Measurements from ENCODE around the gene MSH5.

MSH5 gene

GRCh38 chr6:31730631-31731086 is 9.1 kb upstream of the MSH5 start:
- no peak for DNase-seq

- DNase-seq: no peak
Observed at GRCh38 chr6:31732029-31732428, 7.8 kb upstream of the MSH5 start.

- DNase-seq: no peak
Observed at GRCh38 chr6:31733734-31734133, 6.1 kb upstream of the MSH5 start.

- no peak for DNase-seq
Observed at GRCh38 chr6:31734247-31734820, 5.5 kb upstream of the MSH5 start.

GRCh38 chr6:31734821-31735406 is 4.9 kb upstream of the MSH5 start:
- DNase-seq: peak; percentile 86

GRCh38 chr6:31736021-31736767 is 3.6 kb upstream of the MSH5 start, which contains the start of gene CLIC1:
Gene CLIC1 (minus strand): TSS chr6:31736530. CDS start chr6:31736300, 230 bp downstream.
- peak; percentile 92 for DNase-seq

GRCh38 chr6:31736768-31737314 is 3.0 kb upstream of the MSH5 start:
- DNase-seq: no peak

GRCh38 chr6:31737315-31737990 is 2.4 kb upstream of the MSH5 start:
- no peak for DNase-seq

- peak; percentile 86 for DNase-seq
Observed at GRCh38 chr6:31737991-31738979, 1.5 kb upstream of the MSH5 start.

GRCh38 chr6:31740397-31741223 is 805 bp downstream of the MSH5 start:
- DNase-seq: no peak

GRCh38 chr6:31741815-31742214 is 2.0 kb downstream of the MSH5 start:
- DNase-seq: no peak

- DNase-seq: no peak
Observed at GRCh38 chr6:31742894-31743293, 3.1 kb downstream of the MSH5 start.

- no peak for DNase-seq
Observed at GRCh38 chr6:31744422-31744821, 4.6 kb downstream of the MSH5 start.

- DNase-seq: no peak
Observed at GRCh38 chr6:31749301-31750036, 9.7 kb downstream of the MSH5 start.

- DNase-seq: no peak
Observed at GRCh38 chr6:31750411-31751022, 10.7 kb downstream of the MSH5 start.

- no peak for DNase-seq
Observed at GRCh38 chr6:31752739-31753319, 13.0 kb downstream of the MSH5 start.

- no peak for DNase-seq
Observed at GRCh38 chr6:31758281-31758680, 18.5 kb downstream of the MSH5 start.

GRCh38 chr6:31760790-31761189 is 21.0 kb downstream of the MSH5 start:
- DNase-seq: no peak

GRCh38 chr6:31761343-31761742 is 21.5 kb downstream of the MSH5 start:
- DNase-seq: no peak

Measured in activated effector memory CD4-positive, alpha-beta T cell treated with anti-CD3 and anti-CD28 coated beads, Interleukin-2, amount 50 U/mL, for 16 hours (primary cell).